Measurements from ENCODE around the gene PLAAT4.

GRCh38 chr11:63536669-63537292, at the start of gene PLAAT4:
- no peak for TF ChIP-seq CTCF (IDR thresholded peaks at IDR 0.05; ENCODE audit: borderline replicate concordance, extremely low read depth, low read length, poor library complexity, severe bottlenecking)
- no peak for TF ChIP-seq EZH2 (IDR thresholded peaks at IDR 0.05; ENCODE audit: borderline replicate concordance, low read depth, low read length, severe bottlenecking)
